GM10248 (cell line): Measurements from ENCODE around the gene SLC4A3.

Experiments
- CTCF ChIA-PET: fragments of 300-600 bp; sonication (Branson Sonifier 250); formaldehyde crosslinking; extraction: SDS; loops from one replicate; lab custom pipeline; 2021; ENCODE audit warnings: antibody characterized with exemption; lab: Yijun Ruan, JAX
- POLR2A ChIA-PET: fragments of 350-650 bp; sonication (Branson Sonifier 250); formaldehyde crosslinking; extraction: SDS; loops from one replicate; lab custom pipeline; 2020; ENCODE audit warnings: antibody characterized with exemption; lab: Yijun Ruan, JAX
- DNase-seq: peaks from one replicate; pipeline ENCODE4 v3.0.0; 2012; ENCODE audit errors: extremely low spot score
- TF ChIP-seq, protein P1 (sequence below): IDR thresholded peaks from 2 replicates; pipeline ENCODE4 v1.5.1; 2012; ENCODE audit warnings: mild to moderate bottlenecking, low read depth; ENCODE audit errors: extremely low read depth, missing control alignments, control extremely low read depth

SLC4A3 gene

DNA sequence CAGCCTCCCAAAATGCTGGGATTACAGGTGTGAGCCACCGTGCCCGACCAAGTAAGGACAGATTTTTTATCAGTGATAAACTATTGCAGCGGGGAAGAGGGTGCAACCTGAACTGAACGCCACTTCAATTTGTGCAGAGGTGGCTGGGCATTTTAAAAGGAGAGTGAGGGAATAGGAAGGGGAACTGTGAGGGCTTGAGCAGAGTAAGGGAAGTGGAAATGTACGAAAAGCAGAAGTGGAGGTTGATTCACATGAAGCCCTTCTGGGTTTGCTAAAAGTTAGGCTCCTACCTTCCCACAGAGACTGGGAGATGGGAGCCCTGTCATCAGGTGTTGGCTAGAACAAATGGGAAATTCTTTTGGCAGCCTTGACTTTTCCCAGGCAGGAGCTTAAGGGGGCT lies 23.7 kb upstream of the SLC4A3 start:
- POLR2A ChIA-PET = no interaction called here
- DNase-seq = no peak
- TF ChIP-seq, protein P1, sequence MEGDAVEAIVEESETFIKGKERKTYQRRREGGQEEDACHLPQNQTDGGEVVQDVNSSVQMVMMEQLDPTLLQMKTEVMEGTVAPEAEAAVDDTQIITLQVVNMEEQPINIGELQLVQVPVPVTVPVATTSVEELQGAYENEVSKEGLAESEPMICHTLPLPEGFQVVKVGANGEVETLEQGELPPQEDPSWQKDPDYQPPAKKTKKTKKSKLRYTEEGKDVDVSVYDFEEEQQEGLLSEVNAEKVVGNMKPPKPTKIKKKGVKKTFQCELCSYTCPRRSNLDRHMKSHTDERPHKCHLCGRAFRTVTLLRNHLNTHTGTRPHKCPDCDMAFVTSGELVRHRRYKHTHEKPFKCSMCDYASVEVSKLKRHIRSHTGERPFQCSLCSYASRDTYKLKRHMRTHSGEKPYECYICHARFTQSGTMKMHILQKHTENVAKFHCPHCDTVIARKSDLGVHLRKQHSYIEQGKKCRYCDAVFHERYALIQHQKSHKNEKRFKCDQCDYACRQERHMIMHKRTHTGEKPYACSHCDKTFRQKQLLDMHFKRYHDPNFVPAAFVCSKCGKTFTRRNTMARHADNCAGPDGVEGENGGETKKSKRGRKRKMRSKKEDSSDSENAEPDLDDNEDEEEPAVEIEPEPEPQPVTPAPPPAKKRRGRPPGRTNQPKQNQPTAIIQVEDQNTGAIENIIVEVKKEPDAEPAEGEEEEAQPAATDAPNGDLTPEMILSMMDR = no peak
- CTCF ChIA-PET = interaction anchor here (1.0 to 3.3 kb wide), 4 partner anchors 43 to 74 kb away, joined by 4 to 13 read pairs (median 9); no protein-coding TSS in a partner anchor

DNA sequence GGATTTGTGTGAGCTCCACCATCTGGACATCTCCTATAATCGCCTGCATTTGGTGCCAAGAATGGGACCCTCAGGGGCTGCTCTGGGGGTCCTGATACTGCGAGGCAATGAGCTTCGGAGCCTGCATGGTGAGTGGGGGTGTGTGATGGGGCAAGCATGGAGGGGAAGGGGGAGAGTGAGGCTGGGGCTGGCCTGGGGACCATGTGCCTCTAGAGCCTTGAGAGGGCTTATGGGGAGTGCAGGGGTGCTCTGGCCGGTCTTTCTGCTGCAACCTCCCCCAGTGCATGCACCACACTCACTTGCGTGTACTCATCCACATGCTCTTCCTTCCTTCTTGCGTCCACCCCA lies 21.8 kb upstream of the SLC4A3 start:
- TF ChIP-seq, protein P1 = no peak
- ChIA-PET POLR2A (no interaction called here), CTCF (interaction anchor here (2.9 kb wide), 1 partner anchor 46 kb away, joined by 9 read pairs; no protein-coding TSS in a partner anchor)
- DNase-seq = no peak

DNA sequence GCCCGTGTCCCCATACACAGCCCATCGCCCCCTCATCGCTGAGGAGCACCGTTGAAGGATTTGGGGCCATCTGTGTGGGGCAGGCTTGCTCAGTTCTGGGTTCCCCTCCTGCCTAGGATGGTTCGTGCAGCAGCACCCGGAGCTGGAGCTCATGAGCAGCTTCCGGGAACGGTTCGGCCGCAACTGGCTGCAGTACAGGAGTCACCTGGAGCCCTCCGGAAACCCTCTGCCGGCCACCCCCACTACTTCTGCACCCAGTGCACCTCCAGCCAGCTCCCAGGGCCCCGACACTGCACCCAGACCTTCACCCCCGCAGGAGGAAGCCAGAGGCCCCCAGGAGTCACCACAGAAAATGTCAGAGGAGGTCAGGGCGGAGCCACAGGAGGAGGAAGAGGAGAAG lies 19.5 kb upstream of the SLC4A3 start:
- DNase-seq = no peak
- ChIA-PET CTCF (interaction anchor here (1.0 to 1.5 kb wide), 2 partner anchors 15 to 47 kb away, joined by 3 to 5 read pairs; no protein-coding TSS in a partner anchor), POLR2A (no interaction called here)
- TF ChIP-seq, protein P1 = no peak

DNA sequence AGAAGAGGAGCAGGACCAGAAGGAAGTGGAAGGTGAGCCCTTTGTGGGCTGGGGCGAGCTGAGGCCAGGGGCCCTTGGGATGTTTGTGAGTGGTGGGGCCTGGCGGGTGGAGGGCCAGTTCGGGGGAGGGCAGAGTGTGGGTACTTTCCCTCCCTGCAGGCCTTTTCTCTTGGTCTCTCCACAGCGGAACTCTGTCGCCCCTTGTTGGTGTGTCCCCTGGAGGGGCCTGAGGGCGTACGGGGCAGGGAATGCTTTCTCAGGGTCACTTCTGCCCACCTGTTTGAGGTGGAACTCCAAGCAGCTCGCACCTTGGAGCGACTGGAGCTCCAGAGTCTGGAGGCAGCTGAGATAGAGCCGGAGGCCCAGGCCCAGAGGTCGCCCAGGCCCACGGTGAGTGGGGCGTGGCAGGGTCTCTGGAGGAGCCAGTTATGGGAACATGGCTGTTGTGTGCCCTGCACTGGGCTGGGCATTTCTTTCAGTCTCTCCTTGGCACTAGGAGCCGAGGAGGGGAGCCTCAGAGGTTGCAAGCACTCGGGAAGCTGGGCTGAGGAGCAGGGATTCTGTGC lies 18.9 kb upstream of the SLC4A3 start:
- CTCF ChIA-PET = interaction anchor here (1.5 to 1.8 kb wide), 2 partner anchors 11 to 48 kb away, joined by 4 to 5 read pairs; partner anchors contain the start of gene STK11IP
- TF ChIP-seq, protein P1 = no peak
- no peak for DNase-seq
- POLR2A ChIA-PET = no interaction called here

DNA sequence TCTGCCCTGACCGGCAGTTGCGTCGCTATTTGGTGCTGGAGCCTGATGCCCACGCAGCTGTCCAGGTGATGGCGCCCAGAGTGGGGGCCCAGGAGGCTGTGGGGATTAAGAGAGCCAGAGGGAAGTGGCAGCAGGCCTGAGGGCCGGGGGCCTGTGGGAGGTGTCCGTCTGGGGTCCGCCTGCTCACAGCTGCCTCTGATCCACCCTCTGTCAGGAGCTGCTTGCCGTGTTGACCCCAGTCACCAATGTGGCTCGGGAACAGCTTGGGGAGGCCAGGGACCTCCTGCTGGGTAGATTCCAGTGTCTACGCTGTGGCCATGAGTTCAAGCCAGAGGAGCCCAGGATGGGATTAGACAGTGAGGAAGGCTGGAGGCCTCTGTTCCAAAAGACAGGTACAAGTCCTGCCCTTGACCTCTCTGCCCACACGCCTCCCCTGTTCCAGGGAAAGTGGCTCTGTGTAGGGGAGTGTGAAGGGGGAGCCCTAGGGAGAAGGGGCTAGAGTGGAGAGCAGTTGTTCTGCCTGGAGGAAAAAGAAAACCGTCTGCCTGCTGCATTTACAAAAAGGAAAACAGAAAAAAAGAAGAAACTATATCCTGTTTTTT lies 18.2 kb upstream of the SLC4A3 start:
- CTCF ChIA-PET = interaction anchor here (1.8 kb wide), 1 partner anchor 12 kb away, joined by 4 read pairs; the partner anchor contains the start of gene STK11IP
- POLR2A ChIA-PET = no interaction called here
- TF ChIP-seq, protein P1 = no peak
- DNase-seq = no peak

DNA sequence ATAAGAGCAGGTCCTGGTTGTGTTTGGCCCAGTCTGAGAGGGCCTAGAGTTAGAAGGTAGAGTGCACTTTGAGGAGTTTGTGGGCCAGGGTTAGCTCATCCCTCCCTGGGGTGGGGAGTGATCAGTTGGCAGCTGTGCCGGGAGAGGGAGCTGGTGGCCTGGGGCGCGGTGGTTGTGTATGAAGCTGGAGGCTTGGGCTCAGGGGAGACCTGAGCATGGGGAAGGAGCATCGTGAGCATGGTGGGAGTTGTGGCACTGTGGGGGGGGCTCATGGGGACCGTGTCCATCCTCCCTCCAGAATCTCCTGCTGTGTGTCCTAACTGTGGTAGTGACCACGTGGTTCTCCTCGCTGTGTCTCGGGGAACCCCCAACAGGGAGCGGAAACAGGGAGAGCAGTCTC lies 16.1 kb upstream of the SLC4A3 start:
- no peak for DNase-seq
- ChIA-PET POLR2A (no interaction called here), CTCF (interaction anchor here (1.0 kb wide), 1 partner anchor 69 kb away, joined by 3 read pairs; no protein-coding TSS in a partner anchor)
- TF ChIP-seq, protein P1 = no peak
